HepG2 (cell line): Measurements from ENCODE around the gene PPP4R3A. TPM values are rescaled to one million over a fixed set of nuclear protein-coding genes. Genes with fewer than 3 reads are reported as not detected.

Source experiments
- DZIP1 ChIP-seq: sonication (generic); formaldehyde crosslinking; IDR thresholded peaks from 2 replicates; pipeline ENCODE4 v1.5.0; 2020; ENCODE audit warnings: mild to moderate bottlenecking, missing genetic modification reagents
- FOSL2 ChIP-seq: sonication (generic); formaldehyde crosslinking; IDR thresholded peaks from 2 replicates; pipeline ENCODE4 v1.4.0; 2020; ENCODE audit warnings: missing genetic modification reagents
- HMG20B ChIP-seq: conservative IDR thresholded peaks from 2 replicates; pipeline ENCODE4 v1.6.1; 2016; ENCODE audit warnings: missing genetic modification reagents, missing compliant biosample characterization
- HMGXB4 ChIP-seq, 2 experiments: sonication (generic) in 1 of 2; formaldehyde crosslinking in 1 of 2; IDR thresholded peaks; 2 replicates each; pipeline versions ENCODE4 v1.4.0 to v1.6.1; 2018 to 2020; ENCODE audit warnings: missing genetic modification reagents in 2 of 2, borderline replicate concordance in 1 of 2, low read depth in 1 of 2, mild to moderate bottlenecking in 1 of 2, missing biosample characterization in 1 of 2
- MED1 ChIP-seq: sonication (generic); formaldehyde crosslinking; IDR thresholded peaks from 2 replicates; pipeline ENCODE4 v1.4.0; 2020; ENCODE audit warnings: missing genetic modification reagents
- MIXL1 ChIP-seq: IDR thresholded peaks from 2 replicates; pipeline ENCODE4 v1.6.1; 2016
- SAP130 ChIP-seq: IDR thresholded peaks from 2 replicates; pipeline ENCODE4 v1.6.1; 2016; ENCODE audit warnings: low read depth
- SNAPC5 ChIP-seq: sonication (generic); formaldehyde crosslinking; IDR thresholded peaks from 2 replicates; pipeline ENCODE4 v1.8.1; 2023; ENCODE audit warnings: mild to moderate bottlenecking, missing genetic modification reagents, borderline replicate concordance
- SOX13 ChIP-seq, 3 experiments: fragments of 450-650 bp in 1 of 3; sonication (generic) in 1 of 3; formaldehyde crosslinking in 1 of 3; IDR thresholded peaks in 2 of 3; conservative IDR thresholded peaks in 1 of 3; 2 replicates each; pipeline versions ENCODE4 v1.5.0 to v1.6.1; 2016 to 2020; ENCODE audit warnings: antibody characterized with exemption in 1 of 3, mild to moderate bottlenecking in 1 of 3, missing compliant biosample characterization in 1 of 3, missing genetic modification reagents in 1 of 3, moderate library complexity in 1 of 3
- THAP11 ChIP-seq: IDR thresholded peaks from 2 replicates; pipeline ENCODE4 v1.6.1; 2016; ENCODE audit warnings: missing biosample characterization, missing genetic modification reagents
- ZNF234 ChIP-seq: sonication (generic); formaldehyde crosslinking; conservative IDR thresholded peaks from 2 replicates; pipeline ENCODE4 v1.5.1; 2020; ENCODE audit warnings: mild to moderate bottlenecking, missing genetic modification reagents
- ZNF256 ChIP-seq: sonication (generic); formaldehyde crosslinking; conservative IDR thresholded peaks from 2 replicates; pipeline ENCODE4 v1.4.0; 2020; ENCODE audit warnings: missing genetic modification reagents
- ZNF350 ChIP-seq: sonication (generic); formaldehyde crosslinking; IDR thresholded peaks from 2 replicates; pipeline ENCODE4 v1.4.0; 2020; ENCODE audit warnings: mild to moderate bottlenecking, low read depth, missing genetic modification reagents, borderline replicate concordance
- polyA plus RNA-seq, 8 experiments: library from polyadenylated mRNA; depleted of rRNA in 3 of 8; stranded (reverse) in 7 of 8; unstranded in 1 of 8; fragments of >200 nt; fragmentation: Illumina TruSeq in 4 of 8; extraction: Trizol in 4 of 8; gene quantifications; 2 replicates each; pipeline versions ENCODE4 v1.2.1 to v1.2.3, GENCODE V29; 2011 to 2016; ENCODE audit warnings: low read depth in 4 of 8, missing spikeins in 1 of 8, mixed read lengths in 1 of 8; ENCODE audit not compliant: insufficient read depth in 1 of 8
- total RNA-seq, 5 experiments: library from RNA; depleted of rRNA; stranded (reverse); fragments of >200 nt; fragmentation: Illumina TruSeq; extraction: Trizol; gene quantifications; 2 replicates each; pipeline ENCODE4 v1.2.3, GENCODE V29; 2016; ENCODE audit warnings: low read depth in 1 of 5
- TF ChIP-seq, protein P1 (sequence below): sonication (generic); formaldehyde crosslinking; IDR thresholded peaks from 2 replicates; pipeline ENCODE4 v1.8.1; 2022; ENCODE audit warnings: mild to moderate bottlenecking, missing genetic modification reagents
- TF ChIP-seq, protein P2 (sequence below): sonication (generic); formaldehyde crosslinking; IDR thresholded peaks from 2 replicates; pipeline ENCODE4 v1.8.1; 2023; ENCODE audit warnings: mild to moderate bottlenecking, missing genetic modification reagents

PPP4R3A gene
- total and polyA plus RNA-seq, 2 of the 13 experiments (the other 11 are each of a cell fraction or from before 2014, with no cell fraction given): 22.5 to 57.4 TPM

- TF ChIP-seq HMGXB4 (CRISPR knock-in tag; IDR thresholded peaks at IDR 0.05; ENCODE audit: borderline replicate concordance in 1 of 2, low read depth in 1 of 2) (peak in 1 of 2 experiments; percentile 86; a peak in 1 of 4 replicates), ZNF234 (CRISPR knock-in tag) (no peak), MED1 (CRISPR knock-in tag) (peak; percentile 54), DZIP1 (peak; percentile 51; the same call in 1 of the 2 replicates), SNAPC5 (no peak), SOX13 (IDR thresholded peaks at IDR 0.05) (no peak), SOX13 (CRISPR knock-in tag; conservative IDR thresholded peaks at IDR 0.05 in 1 of 2, IDR thresholded peaks at IDR 0.05 in 1 of 2) (peak in 1 of 2 experiments; percentile 16; a peak in 1 of 4 replicates), SAP130 (CRISPR knock-in tag) (peak; percentile 67), HMG20B (CRISPR knock-in tag) (0 out of 2 replicates have a peak, but pooled peaks have one; percentile 13), ZNF350 (CRISPR knock-in tag) (no peak), THAP11 (CRISPR knock-in tag) (0 out of 2 replicates have a peak, but pooled peaks have one; percentile 25), MIXL1 (peak; percentile 82), ZNF256 (CRISPR knock-in tag) (no peak; the same call in 1 of the 2 replicates), FOSL2 (CRISPR knock-in tag) (peak; percentile 33; the same call in 1 of the 2 replicates)
- TF ChIP-seq, protein P1, sequence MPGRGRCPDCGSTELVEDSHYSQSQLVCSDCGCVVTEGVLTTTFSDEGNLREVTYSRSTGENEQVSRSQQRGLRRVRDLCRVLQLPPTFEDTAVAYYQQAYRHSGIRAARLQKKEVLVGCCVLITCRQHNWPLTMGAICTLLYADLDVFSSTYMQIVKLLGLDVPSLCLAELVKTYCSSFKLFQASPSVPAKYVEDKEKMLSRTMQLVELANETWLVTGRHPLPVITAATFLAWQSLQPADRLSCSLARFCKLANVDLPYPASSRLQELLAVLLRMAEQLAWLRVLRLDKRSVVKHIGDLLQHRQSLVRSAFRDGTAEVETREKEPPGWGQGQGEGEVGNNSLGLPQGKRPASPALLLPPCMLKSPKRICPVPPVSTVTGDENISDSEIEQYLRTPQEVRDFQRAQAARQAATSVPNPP (CRISPR knock-in tag): no peak
- TF ChIP-seq, protein P2, sequence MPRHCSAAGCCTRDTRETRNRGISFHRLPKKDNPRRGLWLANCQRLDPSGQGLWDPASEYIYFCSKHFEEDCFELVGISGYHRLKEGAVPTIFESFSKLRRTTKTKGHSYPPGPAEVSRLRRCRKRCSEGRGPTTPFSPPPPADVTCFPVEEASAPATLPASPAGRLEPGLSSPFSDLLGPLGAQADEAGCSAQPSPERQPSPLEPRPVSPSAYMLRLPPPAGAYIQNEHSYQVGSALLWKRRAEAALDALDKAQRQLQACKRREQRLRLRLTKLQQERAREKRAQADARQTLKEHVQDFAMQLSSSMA (CRISPR knock-in tag): no peak
These were observed 830 bp downstream of the PPP4R3A start (continued) for GRCh38 chr14:91509083-91509877.
